Mucosa of rectum (tissue), 2 donors: ENCODE data around the gene SLC6A5.
"Not testable (repeated sequence)": the region's sequence is repeated elsewhere in the genome, so short reads cannot be mapped to it uniquely, and the experiment has no call there.

Source experiments
- H3K27ac ChIP-seq, 2 donors: one replicate each; pipeline ENCODE4 v1.7.0; 2013; ENCODE audit warnings: inconsistent platforms in 2 of 2, low read depth in 2 of 2, low read length in 2 of 2
- H3K27me3 ChIP-seq, 2 donors: one replicate each; pipeline ENCODE4 v1.7.0; 2013; ENCODE audit warnings: low read length in 2 of 2; ENCODE audit not compliant: control insufficient read depth in 2 of 2, insufficient read depth in 2 of 2
- H3K36me3 ChIP-seq, 2 donors: one replicate each; pipeline ENCODE4 v1.7.0; 2013; ENCODE audit warnings: low read length in 2 of 2; ENCODE audit not compliant: control insufficient read depth in 2 of 2, insufficient read depth in 2 of 2
- H3K4me1 ChIP-seq, 2 donors: one replicate each; pipeline ENCODE4 v1.7.0; 2013; ENCODE audit warnings: low read length in 2 of 2, mild to moderate bottlenecking in 1 of 2; ENCODE audit not compliant: control insufficient read depth in 2 of 2, insufficient read depth in 2 of 2
- H3K4me3 ChIP-seq, 2 donors: one replicate each; pipeline ENCODE4 v1.7.0; 2013; ENCODE audit warnings: low read length in 2 of 2
- H3K9ac ChIP-seq, 2 donors: one replicate each; pipeline ENCODE4 v1.7.0; 2013; ENCODE audit warnings: low read length in 2 of 2, low read depth in 1 of 2, mild to moderate bottlenecking in 1 of 2
- H3K9me3 ChIP-seq, 2 donors: one replicate each; pipeline ENCODE4 v1.7.0; 2013; ENCODE audit warnings: low read length in 2 of 2; ENCODE audit not compliant: control insufficient read depth in 2 of 2
- donor health status: healthy.
- donor health status: Normal muscosa, but diverticular disease.

SLC6A5 gene

GRCh38 chr11:20599221-20600019 lies at the start of gene SLC6A5:
Gene SLC6A5, plus strand, starts transcription at chr11:20599608. Its CDS starts 65 bp downstream, at chr11:20599673.
- Histone ChIP-seq H3K4me1 (no peaks in the 10 kb centered on the region), H3K4me3 (no peak within 1 kb of the TSS), H3K9me3 (no peaks in the 10 kb centered on the region), H3K27me3 (peaks cover 51 to 58% of the 10 kb centered on the region in 2 donors), H3K9ac (no peak within 1 kb of the TSS), H3K27ac (no peak within 1 kb of the TSS), H3K36me3 (no peaks in the 10 kb centered on the region)

DNA sequence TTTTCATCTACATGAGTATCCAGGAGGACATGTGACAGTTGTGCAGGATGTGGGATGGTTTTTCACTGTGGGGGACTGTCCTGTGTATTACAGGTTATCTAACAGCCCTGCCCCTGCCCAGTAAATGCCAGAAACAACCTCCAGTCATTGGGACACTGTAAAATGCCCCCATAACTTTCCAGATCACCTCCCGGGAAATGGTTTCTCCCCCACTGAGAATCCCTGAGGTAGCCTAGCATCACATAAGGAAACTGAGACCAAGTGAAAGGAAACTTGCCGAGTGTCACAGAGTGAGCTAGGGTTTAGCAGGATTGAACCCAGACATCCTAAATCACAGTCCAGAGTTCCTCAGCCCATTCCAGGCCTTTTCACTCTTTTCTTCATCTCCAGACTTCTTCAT lies 48.3 kb upstream of the SLC6A5 start:
- Histone ChIP-seq H3K4me3 (no peak overlapping the region), H3K9ac (no peak overlapping the region), H3K27ac (no peak overlapping the region), H3K27me3 (no peaks in the 10 kb centered on the region), H3K9me3 (no peaks in the 10 kb centered on the region), H3K4me1 (no peaks in the 10 kb centered on the region), H3K36me3 (no peaks in the 10 kb centered on the region)

- no peak overlapping the region for H3K27ac ChIP-seq
- no peaks in the 10 kb centered on the region for H3K9me3 ChIP-seq
- no peak overlapping the region for H3K9ac ChIP-seq
- no peaks in the 10 kb centered on the region for H3K36me3 ChIP-seq
- H3K27me3 ChIP-seq, result no peaks in the 10 kb centered on the region
- H3K4me1 ChIP-seq, result no peaks in the 10 kb centered on the region
- H3K4me3 ChIP-seq, result no peak overlapping the region
Measured at GRCh38 chr11:20555783-20556182, 43.6 kb upstream of the SLC6A5 start.

DNA sequence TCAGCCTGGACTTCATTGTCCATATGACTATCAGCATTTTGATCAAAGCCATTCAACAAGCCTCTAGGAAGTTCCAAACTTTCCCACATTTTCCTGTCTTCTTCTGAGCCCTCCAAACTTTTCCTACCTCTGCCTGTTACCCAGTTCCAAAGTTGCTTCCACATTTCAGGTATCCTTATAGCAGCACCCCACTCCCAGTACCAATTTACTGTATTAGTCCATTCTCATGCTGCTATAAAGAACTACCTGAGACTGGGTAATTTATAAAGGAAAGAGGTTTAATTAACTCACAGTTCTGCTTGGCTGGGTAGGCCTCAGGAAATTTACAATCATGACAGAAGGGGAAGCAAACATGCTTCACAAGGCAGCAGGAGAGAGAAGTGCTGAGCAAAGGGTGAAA lies 43.0 kb upstream of the SLC6A5 start:
- H3K9ac ChIP-seq, H3K27ac ChIP-seq, H3K4me3 ChIP-seq, H3K9me3 ChIP-seq, H3K27me3 ChIP-seq, H3K4me1 ChIP-seq, H3K36me3 ChIP-seq: not testable (repeated sequence)

GRCh38 chr11:20558741-20559140 lies 40.7 kb upstream of the SLC6A5 start:
- Histone ChIP-seq H3K4me3 (no peak overlapping the region), H3K36me3 (no peaks in the 10 kb centered on the region), H3K9ac (no peak overlapping the region), H3K4me1 (no peaks in the 10 kb centered on the region), H3K27me3 (no peaks in the 10 kb centered on the region), H3K9me3 (no peaks in the 10 kb centered on the region), H3K27ac (no peak overlapping the region)

GRCh38 chr11:20559523-20560300 lies 39.7 kb upstream of the SLC6A5 start:
- Histone ChIP-seq H3K4me3 (no peak overlapping the region), H3K27me3 (no peaks in the 10 kb centered on the region), H3K4me1 (no peaks in the 10 kb centered on the region), H3K36me3 (no peaks in the 10 kb centered on the region), H3K9me3 (no peaks in the 10 kb centered on the region), H3K27ac (no peak overlapping the region), H3K9ac (no peak overlapping the region)

GRCh38 chr11:20561915-20562314 lies 37.5 kb upstream of the SLC6A5 start:
- no peaks in the 10 kb centered on the region for H3K4me1 ChIP-seq
- H3K4me3 ChIP-seq, result no peak overlapping the region
- H3K36me3 ChIP-seq, result no peaks in the 10 kb centered on the region
- no peak overlapping the region for H3K9ac ChIP-seq
- no peaks in the 10 kb centered on the region for H3K27me3 ChIP-seq
- no peaks in the 10 kb centered on the region for H3K9me3 ChIP-seq
- H3K27ac ChIP-seq, result no peak overlapping the region

GRCh38 chr11:20563866-20564265 lies 35.5 kb upstream of the SLC6A5 start:
- no peak overlapping the region for H3K9ac ChIP-seq
- no peaks in the 10 kb centered on the region for H3K27me3 ChIP-seq
- H3K4me1 ChIP-seq, result no peaks in the 10 kb centered on the region
- no peaks in the 10 kb centered on the region for H3K36me3 ChIP-seq
- H3K9me3 ChIP-seq, result no peaks in the 10 kb centered on the region
- no peak overlapping the region for H3K27ac ChIP-seq
- H3K4me3 ChIP-seq, result no peak overlapping the region

DNA sequence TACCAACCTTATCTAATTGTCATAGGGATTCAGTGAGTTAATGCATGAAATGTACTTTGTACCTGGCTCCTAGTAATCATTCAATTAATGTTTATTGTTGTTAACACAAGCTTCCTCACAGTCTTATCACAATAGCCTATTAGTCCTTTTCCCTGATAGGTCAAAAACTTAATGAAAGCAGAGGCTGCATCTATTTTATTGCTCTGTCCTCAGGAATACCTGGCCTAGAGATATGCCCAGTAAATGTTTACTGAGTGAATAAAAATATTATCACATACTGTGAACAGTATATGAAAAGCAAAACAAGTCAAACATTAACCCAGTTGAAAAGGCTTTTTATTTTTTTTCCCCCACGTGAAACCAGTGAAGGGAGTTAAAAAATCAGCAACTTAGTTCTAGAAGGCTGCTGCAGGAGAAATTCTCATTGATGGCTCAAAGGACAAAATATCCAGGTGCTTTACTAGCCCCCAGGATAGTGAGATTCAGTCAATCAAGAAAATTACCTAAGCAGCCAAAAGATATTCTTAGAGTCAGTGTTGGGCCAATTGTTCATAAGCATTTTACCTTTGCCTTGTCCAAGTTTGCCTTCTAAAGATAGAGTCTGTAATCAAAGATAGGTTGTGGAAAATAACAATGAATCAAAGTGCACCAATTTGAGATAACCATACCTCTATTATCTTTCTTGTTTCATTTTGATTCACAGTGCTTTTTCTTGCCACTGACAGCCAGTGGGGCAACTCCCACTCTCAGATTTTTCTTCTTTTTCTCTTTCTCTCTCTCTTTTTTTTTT lies 34.4 kb upstream of the SLC6A5 start:
- H3K9ac ChIP-seq, result no peak overlapping the region

GRCh38 chr11:20566115-20566514 lies 33.3 kb upstream of the SLC6A5 start:
- not testable (repeated sequence) for H3K4me1 ChIP-seq, H3K9me3 ChIP-seq, H3K4me3 ChIP-seq, H3K36me3 ChIP-seq, H3K27ac ChIP-seq, H3K27me3 ChIP-seq, H3K9ac ChIP-seq

More for the DNA sequence above, 34.4 kb upstream of the SLC6A5 start:
- Histone ChIP-seq H3K4me1 (no peaks in the 10 kb centered on the region), H3K9me3 (no peaks in the 10 kb centered on the region), H3K27ac (no peak overlapping the region), H3K36me3 (no peaks in the 10 kb centered on the region), H3K4me3 (no peak overlapping the region), H3K27me3 (no peaks in the 10 kb centered on the region)
